Skeletal muscle cell (primary cell): ENCODE results near the gene ZNF428.
"Not testable (repeated sequence)": the region's sequence is repeated elsewhere in the genome, so short reads cannot be mapped to it uniquely, and the experiment has no call there.

Experiments
- DNase-seq: peaks from one replicate; pipeline ENCODE4 v3.0.0-alpha.2; 2010; ENCODE audit warnings: low read depth
- H3K4me3 ChIP-seq: 2 replicates; pipeline ENCODE4 v1.5.1; 2011; ENCODE audit warnings: low read depth, mild to moderate bottlenecking, control low read depth, low read length, moderate library complexity

ZNF428 gene, protein sequence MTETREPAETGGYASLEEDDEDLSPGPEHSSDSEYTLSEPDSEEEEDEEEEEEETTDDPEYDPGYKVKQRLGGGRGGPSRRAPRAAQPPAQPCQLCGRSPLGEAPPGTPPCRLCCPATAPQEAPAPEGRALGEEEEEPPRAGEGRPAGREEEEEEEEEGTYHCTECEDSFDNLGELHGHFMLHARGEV

GRCh38 chr19:43619262-43620060, at the start of gene ZNF428:
Gene ZNF428 (minus strand): TSS chr19:43619629. CDS start chr19:43614304, 5,325 bp downstream.
- H3K4me3 ChIP-seq, result peak within 1 kb of the TSS; percentile 71
- DNase-seq, result peak; percentile 70

DNA sequence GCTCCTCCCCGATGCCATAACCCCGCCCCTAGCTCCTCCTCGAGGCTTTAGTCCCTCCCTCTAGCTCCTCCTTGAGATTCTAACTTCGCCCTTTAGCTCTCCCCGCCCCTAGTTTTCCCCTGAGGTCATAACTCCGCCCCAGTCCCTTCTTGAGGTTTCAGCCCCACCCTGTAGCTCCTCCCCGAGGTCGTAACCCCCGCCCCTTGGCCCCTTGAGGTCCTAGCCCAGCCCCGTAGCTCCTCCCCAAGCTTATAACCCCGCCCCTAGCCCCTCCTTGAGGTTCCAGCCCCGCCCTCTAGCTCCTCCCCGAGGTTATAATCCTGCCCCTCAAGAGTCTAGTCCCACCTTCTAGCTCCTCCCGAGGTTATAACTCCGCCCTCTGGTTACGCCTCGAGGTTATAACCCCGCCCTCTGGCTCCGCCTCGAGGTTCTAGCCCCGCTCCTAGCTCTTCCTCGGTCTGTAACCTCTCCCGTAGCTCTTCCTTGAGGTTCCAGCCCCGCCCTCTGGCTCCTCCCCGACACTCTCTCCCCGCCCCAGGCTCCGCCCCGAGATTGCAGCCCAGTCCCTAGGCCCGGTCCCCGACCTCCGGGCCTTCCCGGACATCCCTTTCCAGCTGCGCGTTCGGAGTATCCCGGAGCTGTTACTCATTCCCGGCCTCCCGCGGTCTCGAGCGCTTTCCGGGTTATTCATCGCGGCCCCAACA, 49.1 kb upstream of the ZNF428 start:
- DNase-seq, result peak; percentile 98
- H3K4me3 ChIP-seq, result peak overlapping the region; percentile 77

- peak overlapping the region; percentile 57 for H3K4me3 ChIP-seq
- DNase-seq, result no peak
Observed at GRCh38 chr19:43667876-43668405, 48.5 kb upstream of the ZNF428 start.

- H3K4me3 ChIP-seq, result peak overlapping the region; percentile 57
Observed at GRCh38 chr19:43667126-43667875, 47.9 kb upstream of the ZNF428 start.

GRCh38 chr19:43664018-43664417, 44.6 kb upstream of the ZNF428 start:
- no peak for DNase-seq
- H3K4me3 ChIP-seq, result no peak overlapping the region

More at GRCh38 chr19:43667126-43667875, 47.9 kb upstream of the ZNF428 start:
- DNase-seq, result no peak

- no peak for DNase-seq
- no peak overlapping the region for H3K4me3 ChIP-seq
Observed at GRCh38 chr19:43662487-43662886, 43.1 kb upstream of the ZNF428 start.

- DNase-seq, result no peak
- no peak overlapping the region for H3K4me3 ChIP-seq
Observed at GRCh38 chr19:43660971-43661360, 41.5 kb upstream of the ZNF428 start.

GRCh38 chr19:43660301-43660970, 41.0 kb upstream of the ZNF428 start:
- DNase-seq, result no peak
- no peak overlapping the region for H3K4me3 ChIP-seq

GRCh38 chr19:43658494-43658893, 39.1 kb upstream of the ZNF428 start:
- no peak for DNase-seq
- H3K4me3 ChIP-seq, result no peak overlapping the region

- DNase-seq, result no peak
- no peak overlapping the region for H3K4me3 ChIP-seq
Observed at GRCh38 chr19:43658001-43658400, 38.6 kb upstream of the ZNF428 start.

- DNase-seq, result no peak
- H3K4me3 ChIP-seq, result no peak overlapping the region
Observed at GRCh38 chr19:43656436-43656835, 37.0 kb upstream of the ZNF428 start.

- H3K4me3 ChIP-seq, result no peak overlapping the region
- DNase-seq, result no peak
Observed at GRCh38 chr19:43652546-43652874, 33.1 kb upstream of the ZNF428 start.

GRCh38 chr19:43651758-43652545, 32.5 kb upstream of the ZNF428 start:
- H3K4me3 ChIP-seq, result no peak overlapping the region
- DNase-seq, result peak; percentile 18

- H3K4me3 ChIP-seq, DNase-seq: not testable (repeated sequence)
Observed at GRCh38 chr19:43650276-43650675, 30.8 kb upstream of the ZNF428 start.

DNA sequence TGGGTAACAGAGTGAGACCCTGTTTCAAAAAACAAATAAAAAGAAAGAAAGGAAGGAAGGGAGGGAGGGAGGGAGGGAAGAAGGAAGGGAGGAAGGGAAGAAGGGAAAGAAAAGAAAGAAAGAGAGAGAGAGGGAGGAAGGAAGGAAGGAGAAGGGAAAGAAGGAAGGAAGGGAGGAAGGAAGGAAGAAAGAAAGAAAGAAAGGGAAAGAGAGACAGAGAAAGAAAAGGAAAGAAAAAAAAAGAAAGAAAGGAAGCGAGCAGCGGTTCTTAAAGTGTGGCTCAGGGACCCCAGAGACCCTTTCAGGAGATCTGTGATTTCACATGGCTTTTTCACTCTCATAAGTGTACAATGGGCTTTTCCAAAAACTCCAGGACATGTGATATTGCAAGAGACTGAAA, 30.1 kb upstream of the ZNF428 start:
- no peak for DNase-seq

GRCh38 chr19:43648633-43649032, 29.2 kb upstream of the ZNF428 start:
- H3K4me3 ChIP-seq, result no peak overlapping the region
- no peak for DNase-seq

More for the DNA sequence above, 30.1 kb upstream of the ZNF428 start:
- no peak overlapping the region for H3K4me3 ChIP-seq

DNA sequence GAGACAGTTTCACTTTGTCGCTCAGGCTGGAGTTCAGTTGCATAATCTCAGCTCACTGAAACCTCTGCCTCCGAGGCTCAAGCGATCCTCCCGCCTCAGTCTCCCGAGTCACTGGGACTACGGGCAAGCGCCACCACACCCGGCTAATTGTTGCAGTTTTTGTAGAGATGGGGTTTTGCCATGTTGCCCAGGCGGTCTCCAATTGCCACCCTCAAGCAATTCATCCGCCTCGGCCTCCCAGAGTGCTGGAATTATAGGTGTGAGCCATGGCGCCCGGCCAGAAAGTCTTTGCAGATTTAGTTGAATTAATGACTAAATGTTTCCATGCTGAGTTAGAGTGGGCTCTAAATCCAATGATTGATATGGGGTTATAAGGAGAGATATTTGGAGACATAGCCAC, 24.8 kb upstream of the ZNF428 start:
- H3K4me3 ChIP-seq, result no peak overlapping the region
- DNase-seq, result no peak

- H3K4me3 ChIP-seq, result no peak overlapping the region
- DNase-seq, result no peak
Observed at GRCh38 chr19:43643326-43643725, 23.9 kb upstream of the ZNF428 start.
